COR-L47 (cell line): ENCODE results near the gene CYTH4.
"Not testable (repeated sequence)": the region's sequence is repeated elsewhere in the genome, so short reads cannot be mapped to it uniquely, and the experiment has no call there.

ENCODE experiments used
- DNase-seq: peaks from one replicate; lab custom pipeline; 2025; lab: John Stamatoyannopoulos, UW

The CYTH4 gene

GRCh38 chr22:37249986-37250385, 32.3 kb upstream of the CYTH4 start:
- DNase-seq, result no peak

GRCh38 chr22:37251836-37252235, 30.5 kb upstream of the CYTH4 start:
- DNase-seq, result not testable (repeated sequence)

GRCh38 chr22:37253126-37253660, 29.1 kb upstream of the CYTH4 start:
- no peak for DNase-seq

- no peak for DNase-seq
Measured at GRCh38 chr22:37254209-37254866, 28.0 kb upstream of the CYTH4 start.

GRCh38 chr22:37254867-37255233, 27.5 kb upstream of the CYTH4 start:
- no peak for DNase-seq

GRCh38 chr22:37255558-37256006, 26.7 kb upstream of the CYTH4 start:
- DNase-seq, result no peak

GRCh38 chr22:37256075-37256726, 26.1 kb upstream of the CYTH4 start:
- DNase-seq, result no peak

GRCh38 chr22:37258005-37258752, 24.1 kb upstream of the CYTH4 start:
- DNase-seq, result no peak

- DNase-seq, result no peak
Measured at GRCh38 chr22:37258753-37259401, 23.4 kb upstream of the CYTH4 start.

- no peak for DNase-seq
Measured at GRCh38 chr22:37259540-37260029, 22.7 kb upstream of the CYTH4 start.

- no peak for DNase-seq
Measured at GRCh38 chr22:37260155-37260795, 22.0 kb upstream of the CYTH4 start.

GRCh38 chr22:37260901-37261336, 21.4 kb upstream of the CYTH4 start:
- DNase-seq, result peak; percentile 49

GRCh38 chr22:37262346-37262745, 20.0 kb upstream of the CYTH4 start:
- DNase-seq, result no peak

- DNase-seq, result no peak
Measured at GRCh38 chr22:37263966-37264887, 18.1 kb upstream of the CYTH4 start.

GRCh38 chr22:37266581-37267134, 15.7 kb upstream of the CYTH4 start:
- no peak for DNase-seq

- DNase-seq, result no peak
Measured at GRCh38 chr22:37267135-37267587, 15.1 kb upstream of the CYTH4 start.

- no peak for DNase-seq
Measured at GRCh38 chr22:37267661-37268413, 14.5 kb upstream of the CYTH4 start.

- DNase-seq, result no peak
Measured at GRCh38 chr22:37269936-37270678, 12.2 kb upstream of the CYTH4 start.
